NT2/D1 (cell line): ENCODE results near the gene MEGF9.

Experiments
- YY1 ChIP-seq: IDR thresholded peaks from 2 replicates; pipeline ENCODE4 v1.6.1; 2011; ENCODE audit not compliant: insufficient read length, insufficient read depth
- ZNF274 ChIP-seq: IDR thresholded peaks from 2 replicates; pipeline ENCODE4 v1.6.1; 2011; ENCODE audit warnings: mild to moderate bottlenecking, low read depth, low read length

DNA sequence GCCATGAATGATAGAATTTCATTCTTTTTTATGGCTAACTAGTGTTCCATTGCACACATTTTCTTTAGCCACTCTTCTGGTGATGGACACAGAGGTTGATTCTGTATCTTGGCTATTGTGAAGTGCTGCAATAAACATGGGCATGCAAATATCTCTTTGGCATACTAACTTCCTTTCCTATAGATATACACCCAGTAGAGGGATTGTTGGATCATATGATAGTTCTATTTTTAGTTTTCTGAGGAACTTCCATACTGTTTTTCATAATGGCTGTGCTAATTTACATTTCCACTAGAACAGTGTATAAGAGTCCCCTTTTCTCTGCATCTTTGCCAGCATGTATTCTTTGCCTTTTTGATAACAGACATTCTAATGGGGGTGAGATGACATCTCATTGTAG is 83.9 kb downstream of the MEGF9 start:
- TF ChIP-seq YY1 (no peak), ZNF274 (no peak)
